ENCODE measurements around the gene KRT25. TPM values are rescaled to one million over a fixed set of nuclear protein-coding genes. Genes with fewer than 3 reads are reported as not detected.

Gene KRT25, protein sequence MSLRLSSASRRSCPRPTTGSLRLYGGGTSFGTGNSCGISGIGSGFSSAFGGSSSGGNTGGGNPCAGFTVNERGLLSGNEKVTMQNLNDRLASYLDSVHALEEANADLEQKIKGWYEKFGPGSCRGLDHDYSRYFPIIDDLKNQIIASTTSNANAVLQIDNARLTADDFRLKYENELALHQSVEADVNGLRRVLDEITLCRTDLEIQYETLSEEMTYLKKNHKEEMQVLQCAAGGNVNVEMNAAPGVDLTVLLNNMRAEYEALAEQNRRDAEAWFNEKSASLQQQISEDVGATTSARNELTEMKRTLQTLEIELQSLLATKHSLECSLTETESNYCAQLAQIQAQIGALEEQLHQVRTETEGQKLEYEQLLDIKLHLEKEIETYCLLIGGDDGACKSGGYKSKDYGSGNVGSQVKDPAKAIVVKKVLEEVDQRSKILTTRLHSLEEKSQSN
- polyA plus RNA-seq = not detected

DNA sequence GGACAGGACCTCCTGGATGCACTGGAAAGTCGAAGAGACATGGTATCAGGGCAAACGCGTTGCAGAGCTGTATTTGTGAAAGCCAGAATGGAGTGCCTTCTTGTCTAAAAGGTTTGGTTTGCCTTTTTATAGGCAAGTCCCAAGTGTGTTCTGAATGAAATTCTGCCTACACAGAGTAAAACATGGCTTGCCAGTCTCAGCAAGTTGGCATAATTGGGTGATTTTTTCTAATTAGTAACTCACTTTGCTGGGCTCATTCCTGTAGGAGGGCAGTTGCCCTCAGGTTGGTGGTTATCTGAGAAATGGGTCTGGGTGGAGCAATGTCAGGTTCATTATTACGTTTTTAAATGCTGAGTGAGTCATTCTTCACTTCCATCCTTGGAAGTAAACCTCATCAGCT lies at the start of gene KRT25:
TSS of gene KRT25 (minus strand) at position 101 of the 400 bp plus-strand sequence. CDS start at position 41, 60 bp downstream.
- no peaks in the 10 kb centered on the region for H3K9me3 ChIP-seq (ENCODE audit: control insufficient read depth in 2 of 2, insufficient read depth in 1 of 2, low read depth in 1 of 2, low read length in 1 of 2)
- H3K27ac ChIP-seq (ENCODE audit: low read depth in 2 of 2, low read length in 1 of 2) = no peak within 1 kb of the TSS
- H3K4me1 ChIP-seq (ENCODE audit: control insufficient read depth in 2 of 2, insufficient read depth in 2 of 2, low read length in 1 of 2) = no peaks in the 10 kb centered on the region
- H3K4me3 ChIP-seq (ENCODE audit: low read depth in 1 of 2, low read length in 2 of 2) = no peak within 1 kb of the TSS
- H3K27me3 ChIP-seq (ENCODE audit: control insufficient read depth in 1 of 2, insufficient read depth in 2 of 2, low read length in 2 of 2) = no peaks in the 10 kb centered on the region
- H3K36me3 ChIP-seq (ENCODE audit: control insufficient read depth in 2 of 2, insufficient read depth in 2 of 2, low read length in 1 of 2) = no peaks in the 10 kb centered on the region
- WGBS, 2 donors = 72 to 73% methylated on average over 4 of the region's 4 CpGs

DNA sequence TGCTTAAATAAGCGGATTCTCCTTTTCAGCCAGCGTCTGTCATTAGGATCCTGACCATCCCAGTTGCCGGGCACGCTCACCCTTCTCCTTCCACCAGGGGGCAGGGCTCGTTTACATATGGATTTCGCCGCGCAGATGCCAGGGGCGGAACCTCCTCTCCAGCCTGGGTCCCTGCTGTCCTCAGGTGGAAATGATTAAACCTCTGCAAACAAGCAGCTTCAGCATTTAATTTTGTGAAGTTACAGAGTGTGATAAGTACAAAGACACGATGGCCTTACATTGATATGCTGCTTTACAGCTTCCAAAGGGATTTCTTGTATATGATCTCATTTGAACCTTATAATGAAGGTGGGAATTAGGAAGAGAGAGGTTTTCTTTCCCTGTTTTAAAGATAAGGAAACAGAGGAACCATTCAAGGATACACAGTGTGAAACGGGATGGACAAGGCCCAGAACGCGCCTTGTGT lies 48.5 kb upstream of the KRT25 start:
- peaks cover 4 to 8% of the 10 kb centered on the region in 2 donors for H3K27me3 ChIP-seq (ENCODE audit: control insufficient read depth in 1 of 2, insufficient read depth in 2 of 2, low read length in 2 of 2)
- no peaks in the 10 kb centered on the region for H3K4me1 ChIP-seq (ENCODE audit: control insufficient read depth in 2 of 2, insufficient read depth in 2 of 2, low read length in 1 of 2)
- H3K4me3 ChIP-seq (ENCODE audit: low read depth in 1 of 2, low read length in 2 of 2) = no peak overlapping the region
- no peaks in the 10 kb centered on the region for H3K36me3 ChIP-seq (ENCODE audit: control insufficient read depth in 2 of 2, insufficient read depth in 2 of 2, low read length in 1 of 2)
- no peaks in the 10 kb centered on the region for H3K9me3 ChIP-seq (ENCODE audit: control insufficient read depth in 2 of 2, insufficient read depth in 1 of 2, low read depth in 1 of 2, low read length in 1 of 2)
- no peak overlapping the region for H3K27ac ChIP-seq (ENCODE audit: low read depth in 2 of 2, low read length in 1 of 2)
- 10 to 12% methylated on average over 13 of the region's 13 CpGs for WGBS, 2 donors

DNA sequence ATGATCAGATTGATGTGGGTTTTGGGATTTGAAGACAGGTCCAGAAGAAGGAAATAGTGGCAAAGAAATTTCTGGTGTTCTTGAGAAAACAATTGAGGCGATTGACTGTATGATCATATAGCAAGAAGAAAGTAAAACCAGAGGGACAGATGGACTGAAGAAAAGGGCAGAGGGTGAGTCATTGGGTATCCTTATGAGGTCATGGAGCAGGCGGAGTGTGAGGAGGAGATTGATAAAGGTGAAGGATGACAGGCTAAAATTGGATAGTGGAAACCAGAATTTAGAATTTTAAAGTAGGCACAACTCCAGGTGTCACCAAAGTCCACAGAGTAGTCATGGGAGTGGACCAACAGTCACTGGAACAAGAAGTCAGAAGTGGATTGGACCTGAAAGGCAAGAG lies 46.0 kb upstream of the KRT25 start:
- no peaks in the 10 kb centered on the region for H3K36me3 ChIP-seq (ENCODE audit: control insufficient read depth in 2 of 2, insufficient read depth in 2 of 2, low read length in 1 of 2)

DNA sequence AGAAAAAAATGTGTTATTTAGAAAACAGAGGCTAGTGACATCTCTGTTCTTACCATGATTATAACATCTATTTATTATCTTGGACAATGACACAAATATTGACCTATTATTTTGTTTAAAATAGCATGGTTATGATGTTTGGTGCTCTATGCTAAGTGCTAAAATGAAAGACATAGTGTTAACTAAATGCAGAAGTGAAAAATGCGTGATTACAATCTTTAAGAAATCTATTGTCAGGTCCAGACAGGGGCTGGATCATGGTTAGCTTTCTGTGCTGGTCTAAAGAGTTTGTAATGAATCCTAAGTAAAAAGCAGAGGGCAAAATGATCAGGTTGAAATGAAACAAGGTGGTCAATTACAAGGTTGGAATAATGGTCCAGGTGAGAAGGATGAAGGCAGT lies 45.2 kb upstream of the KRT25 start:
- Histone ChIP-seq H3K9me3 (ENCODE audit: control insufficient read depth in 2 of 2, insufficient read depth in 1 of 2, low read depth in 1 of 2, low read length in 1 of 2) (no peaks in the 10 kb centered on the region), H3K4me1 (ENCODE audit: control insufficient read depth in 2 of 2, insufficient read depth in 2 of 2, low read length in 1 of 2) (peaks cover 0 to 4% of the 10 kb centered on the region in 2 donors), H3K36me3 (ENCODE audit: control insufficient read depth in 2 of 2, insufficient read depth in 2 of 2, low read length in 1 of 2) (no peaks in the 10 kb centered on the region), H3K27ac (ENCODE audit: low read depth in 2 of 2, low read length in 1 of 2) (no peak overlapping the region), H3K4me3 (ENCODE audit: low read depth in 1 of 2, low read length in 2 of 2) (no peak overlapping the region), H3K27me3 (ENCODE audit: control insufficient read depth in 1 of 2, insufficient read depth in 2 of 2, low read length in 2 of 2) (peaks cover 0 to 5% of the 10 kb centered on the region in 2 donors)
- 63 to 82% methylated on average over 1 of the region's 1 CpG for WGBS, 2 donors

More for the DNA sequence above, 46.0 kb upstream of the KRT25 start:
- no peak overlapping the region for H3K27ac ChIP-seq (ENCODE audit: low read depth in 2 of 2, low read length in 1 of 2)
- no peak overlapping the region for H3K4me3 ChIP-seq (ENCODE audit: low read depth in 1 of 2, low read length in 2 of 2)
- WGBS, 2 donors = 70 to 78% methylated on average over 2 of the region's 2 CpGs
- peaks cover under 1 to 5% of the 10 kb centered on the region in 2 donors for H3K27me3 ChIP-seq (ENCODE audit: control insufficient read depth in 1 of 2, insufficient read depth in 2 of 2, low read length in 2 of 2)
- no peaks in the 10 kb centered on the region for H3K9me3 ChIP-seq (ENCODE audit: control insufficient read depth in 2 of 2, insufficient read depth in 1 of 2, low read depth in 1 of 2, low read length in 1 of 2)
- peaks cover 0 to 1% of the 10 kb centered on the region in 2 donors for H3K4me1 ChIP-seq (ENCODE audit: control insufficient read depth in 2 of 2, insufficient read depth in 2 of 2, low read length in 1 of 2)

DNA sequence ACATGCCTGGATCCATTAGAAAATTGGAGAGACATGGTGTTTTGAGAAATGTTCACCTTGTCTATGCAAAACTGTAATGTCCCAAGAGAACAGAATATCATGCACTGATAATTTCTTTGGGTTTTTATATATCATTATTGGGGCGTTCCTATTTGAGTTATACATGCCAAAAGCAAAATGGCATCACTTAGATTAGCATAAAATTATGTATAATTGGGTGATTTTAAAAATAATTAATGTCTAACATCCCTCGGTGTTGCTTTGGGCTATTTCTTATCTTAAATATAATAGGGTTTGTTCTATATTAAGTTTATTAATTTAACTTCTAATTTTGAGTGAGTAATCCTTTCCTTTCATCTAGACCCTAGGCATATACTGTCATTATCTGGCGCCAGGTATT lies 44.7 kb upstream of the KRT25 start, which contains the start of gene KRT28:
TSS of gene KRT28 (minus strand) at position 101 of the 400 bp plus-strand sequence. CDS start at position 35, 66 bp downstream.
- Histone ChIP-seq H3K4me3 (ENCODE audit: low read depth in 1 of 2, low read length in 2 of 2) (no peak within 1 kb of the TSS), H3K27ac (ENCODE audit: low read depth in 2 of 2, low read length in 1 of 2) (no peak within 1 kb of the TSS), H3K27me3 (ENCODE audit: control insufficient read depth in 1 of 2, insufficient read depth in 2 of 2, low read length in 2 of 2) (no peaks in the 10 kb centered on the region), H3K36me3 (ENCODE audit: control insufficient read depth in 2 of 2, insufficient read depth in 2 of 2, low read length in 1 of 2) (no peaks in the 10 kb centered on the region), H3K4me1 (ENCODE audit: control insufficient read depth in 2 of 2, insufficient read depth in 2 of 2, low read length in 1 of 2) (peaks cover 0 to 4% of the 10 kb centered on the region in 2 donors), H3K9me3 (ENCODE audit: control insufficient read depth in 2 of 2, insufficient read depth in 1 of 2, low read depth in 1 of 2, low read length in 1 of 2) (no peaks in the 10 kb centered on the region)
- WGBS, 2 donors = 79 to 90% methylated on average over 3 of the region's 3 CpGs

DNA sequence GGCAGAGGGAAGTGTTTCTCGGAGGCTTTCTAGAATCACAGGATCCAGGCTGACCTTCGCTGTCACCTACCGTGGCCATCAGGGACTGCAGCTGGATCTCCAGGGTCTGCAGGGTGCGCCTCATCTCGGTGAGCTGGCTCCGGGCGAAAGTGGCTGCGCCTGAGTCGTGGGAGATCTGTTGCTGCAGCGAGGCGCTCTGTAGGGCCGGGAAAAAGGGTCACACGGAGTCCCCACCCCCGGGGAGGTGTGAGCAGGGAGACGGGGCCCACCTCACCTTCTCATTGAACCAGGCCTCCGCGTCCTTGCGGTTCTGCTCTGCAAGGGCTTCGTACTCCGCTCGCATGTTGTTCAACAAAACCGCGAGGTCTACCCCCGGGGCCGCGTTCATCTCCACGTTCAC lies 41.7 kb upstream of the KRT25 start:
- Histone ChIP-seq H3K4me3 (ENCODE audit: low read depth in 1 of 2, low read length in 2 of 2) (no peak overlapping the region), H3K4me1 (ENCODE audit: control insufficient read depth in 2 of 2, insufficient read depth in 2 of 2, low read length in 1 of 2) (peaks cover 0 to 4% of the 10 kb centered on the region in 2 donors), H3K36me3 (ENCODE audit: control insufficient read depth in 2 of 2, insufficient read depth in 2 of 2, low read length in 1 of 2) (no peaks in the 10 kb centered on the region), H3K27me3 (ENCODE audit: control insufficient read depth in 1 of 2, insufficient read depth in 2 of 2, low read length in 2 of 2) (no peaks in the 10 kb centered on the region), H3K27ac (ENCODE audit: low read depth in 2 of 2, low read length in 1 of 2) (no peak overlapping the region), H3K9me3 (ENCODE audit: control insufficient read depth in 2 of 2, insufficient read depth in 1 of 2, low read depth in 1 of 2, low read length in 1 of 2) (no peaks in the 10 kb centered on the region)
- WGBS, 2 donors = 81 to 84% methylated on average over 27 of the region's 27 CpGs

DNA sequence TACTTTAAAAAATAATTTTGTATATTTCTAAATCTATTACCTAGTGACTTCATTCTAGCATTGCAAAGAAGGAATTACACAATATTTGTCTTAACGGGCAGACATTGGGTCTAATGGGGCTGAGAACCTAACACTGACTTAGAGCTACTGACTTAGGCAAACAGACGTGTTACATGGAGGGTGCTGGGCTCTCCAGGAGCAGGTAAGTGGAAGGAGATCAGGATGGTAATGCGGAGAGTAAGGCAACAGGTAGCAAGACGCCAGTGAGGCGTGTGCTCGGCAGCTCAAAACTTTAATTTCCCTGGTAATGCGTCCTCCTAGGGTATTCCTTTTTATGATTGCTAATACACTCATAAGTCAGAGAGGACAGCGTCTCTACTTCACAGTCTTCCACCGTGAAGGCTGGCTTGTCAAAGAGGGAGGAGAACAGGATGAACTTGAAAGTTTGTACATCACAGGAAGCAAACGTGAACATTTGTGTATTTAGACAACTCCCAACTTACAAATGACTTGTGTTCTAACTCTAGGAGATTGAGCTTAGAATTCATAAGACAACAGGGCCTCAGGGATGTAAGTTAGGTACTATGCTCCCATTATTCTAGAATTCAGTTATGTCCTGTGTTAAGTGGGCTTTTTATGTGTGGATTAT lies 40.0 kb upstream of the KRT25 start:
- WGBS, 2 donors = 66 to 79% methylated on average over 10 of the region's 10 CpGs
- Histone ChIP-seq H3K9me3 (ENCODE audit: control insufficient read depth in 2 of 2, insufficient read depth in 1 of 2, low read depth in 1 of 2, low read length in 1 of 2) (no peaks in the 10 kb centered on the region), H3K27ac (ENCODE audit: low read depth in 2 of 2, low read length in 1 of 2) (no peak overlapping the region), H3K4me3 (ENCODE audit: low read depth in 1 of 2, low read length in 2 of 2) (no peak overlapping the region), H3K36me3 (ENCODE audit: control insufficient read depth in 2 of 2, insufficient read depth in 2 of 2, low read length in 1 of 2) (no peaks in the 10 kb centered on the region), H3K4me1 (ENCODE audit: control insufficient read depth in 2 of 2, insufficient read depth in 2 of 2, low read length in 1 of 2) (peaks cover 0 to 4% of the 10 kb centered on the region in 2 donors), H3K27me3 (ENCODE audit: control insufficient read depth in 1 of 2, insufficient read depth in 2 of 2, low read length in 2 of 2) (no peaks in the 10 kb centered on the region)

DNA sequence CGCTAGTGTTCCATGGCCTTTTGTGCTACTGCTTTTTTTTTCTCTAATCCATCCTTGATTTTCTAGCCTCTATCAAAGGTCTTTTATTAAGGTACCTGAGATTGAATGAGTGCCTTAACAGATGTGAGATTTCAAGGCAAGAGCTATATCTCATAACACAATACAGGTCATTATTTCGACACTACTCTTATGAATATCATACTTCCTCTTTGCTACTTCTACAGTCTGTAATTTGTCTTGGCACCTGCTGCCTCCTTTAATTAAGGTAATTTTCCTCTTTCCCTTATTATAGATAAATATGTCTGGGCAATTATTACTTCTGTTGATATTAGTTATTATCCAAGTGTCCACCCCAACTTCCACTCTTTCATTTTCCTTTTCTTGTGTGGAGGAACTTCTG lies 39.3 kb upstream of the KRT25 start:
- Histone ChIP-seq H3K4me3 (ENCODE audit: low read depth in 1 of 2, low read length in 2 of 2) (no peak overlapping the region), H3K9me3 (ENCODE audit: control insufficient read depth in 2 of 2, insufficient read depth in 1 of 2, low read depth in 1 of 2, low read length in 1 of 2) (no peaks in the 10 kb centered on the region), H3K27me3 (ENCODE audit: control insufficient read depth in 1 of 2, insufficient read depth in 2 of 2, low read length in 2 of 2) (no peaks in the 10 kb centered on the region), H3K4me1 (ENCODE audit: control insufficient read depth in 2 of 2, insufficient read depth in 2 of 2, low read length in 1 of 2) (peaks cover 0 to 4% of the 10 kb centered on the region in 2 donors), H3K27ac (ENCODE audit: low read depth in 2 of 2, low read length in 1 of 2) (no peak overlapping the region), H3K36me3 (ENCODE audit: control insufficient read depth in 2 of 2, insufficient read depth in 2 of 2, low read length in 1 of 2) (no peaks in the 10 kb centered on the region)
- WGBS, 2 donors = 82 to 87% methylated on average over 2 of the region's 2 CpGs

DNA sequence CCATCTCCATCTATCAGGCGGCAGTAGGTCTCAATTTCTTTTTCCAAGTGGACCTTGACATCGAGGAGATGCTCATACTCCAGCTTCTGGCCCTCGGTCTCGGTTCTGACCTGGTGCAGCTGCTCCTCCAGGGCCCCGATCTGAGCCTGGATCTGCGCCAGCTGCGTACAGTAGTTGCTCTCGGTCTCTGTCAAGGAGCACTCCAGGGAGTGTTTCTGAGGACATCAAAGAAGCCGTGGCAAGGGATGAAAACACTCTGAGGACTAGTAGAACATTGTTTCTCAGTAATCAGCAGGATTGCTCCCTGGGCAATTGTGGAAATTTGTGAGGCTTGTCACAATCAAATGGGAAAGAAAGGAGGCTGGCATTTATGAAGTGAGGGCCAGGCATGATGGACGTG lies 38.7 kb upstream of the KRT25 start:
- 68 to 72% methylated on average over 10 of the region's 10 CpGs for WGBS, 2 donors
- no peaks in the 10 kb centered on the region for H3K9me3 ChIP-seq (ENCODE audit: control insufficient read depth in 2 of 2, insufficient read depth in 1 of 2, low read depth in 1 of 2, low read length in 1 of 2)

More for the DNA sequence above, 38.7 kb upstream of the KRT25 start:
- Histone ChIP-seq H3K27ac (ENCODE audit: low read depth in 2 of 2, low read length in 1 of 2) (no peak overlapping the region), H3K27me3 (ENCODE audit: control insufficient read depth in 1 of 2, insufficient read depth in 2 of 2, low read length in 2 of 2) (no peaks in the 10 kb centered on the region), H3K4me3 (ENCODE audit: low read depth in 1 of 2, low read length in 2 of 2) (no peak overlapping the region), H3K4me1 (ENCODE audit: control insufficient read depth in 2 of 2, insufficient read depth in 2 of 2, low read length in 1 of 2) (peaks cover 0 to 4% of the 10 kb centered on the region in 2 donors), H3K36me3 (ENCODE audit: control insufficient read depth in 2 of 2, insufficient read depth in 2 of 2, low read length in 1 of 2) (no peaks in the 10 kb centered on the region)
